HG03060 (cell line): ENCODE measurements around the gene NUDT13.
A peak's percentile ranks its signal among the peaks of the same experiment; 100 is the strongest.

Source experiments
- ATAC-seq: cut with Tn5 transposase; IDR thresholded peaks from one replicate; pipeline ENCODE4 v1.9.1; 2021; ENCODE audit warnings: low read depth, moderate number of reproducible peaks; ENCODE audit not compliant: unreplicated experiment

NUDT13 gene

DNA sequence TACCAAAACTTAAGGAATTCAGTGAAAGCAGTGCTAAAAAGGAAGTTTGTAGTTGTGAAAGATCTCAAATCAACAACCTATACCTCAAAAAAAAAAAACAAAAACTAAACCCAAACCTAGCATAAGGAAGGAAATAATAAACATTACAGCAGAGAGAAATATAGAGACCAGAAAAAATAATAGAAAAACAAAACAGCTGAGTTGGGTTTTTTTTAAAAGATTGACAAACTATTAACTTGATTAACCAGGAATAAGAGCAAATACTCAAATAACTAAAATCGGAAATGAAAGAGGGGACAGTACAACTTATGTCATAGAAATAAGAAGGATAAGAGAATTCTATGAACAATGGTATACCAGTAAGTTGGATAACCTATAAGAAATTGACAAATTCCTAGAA lies 50.8 kb downstream of the NUDT13 start:
- ATAC-seq: no peak

DNA sequence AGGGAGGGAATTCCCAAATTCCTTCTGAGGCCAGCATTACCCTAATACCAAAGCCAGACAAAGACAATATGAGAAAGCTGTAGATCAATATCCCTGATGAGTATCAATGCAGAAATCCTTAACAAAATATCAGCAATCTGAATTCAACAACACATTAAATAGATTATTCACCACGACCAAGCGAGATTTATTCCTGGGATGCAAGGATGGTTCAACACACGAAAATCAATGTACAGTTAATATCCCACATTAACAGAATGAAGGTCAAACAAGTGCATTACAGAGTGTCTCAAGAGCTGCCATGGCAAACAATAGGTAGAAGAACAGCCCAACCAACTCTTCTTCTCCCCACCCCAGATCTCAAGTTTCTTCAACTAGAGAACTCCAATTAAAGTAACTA lies 51.4 kb downstream of the NUDT13 start:
- ATAC-seq: no peak

GRCh38 chr10:73163096-73163495 lies 52.8 kb downstream of the NUDT13 start:
- ATAC-seq: no peak

DNA sequence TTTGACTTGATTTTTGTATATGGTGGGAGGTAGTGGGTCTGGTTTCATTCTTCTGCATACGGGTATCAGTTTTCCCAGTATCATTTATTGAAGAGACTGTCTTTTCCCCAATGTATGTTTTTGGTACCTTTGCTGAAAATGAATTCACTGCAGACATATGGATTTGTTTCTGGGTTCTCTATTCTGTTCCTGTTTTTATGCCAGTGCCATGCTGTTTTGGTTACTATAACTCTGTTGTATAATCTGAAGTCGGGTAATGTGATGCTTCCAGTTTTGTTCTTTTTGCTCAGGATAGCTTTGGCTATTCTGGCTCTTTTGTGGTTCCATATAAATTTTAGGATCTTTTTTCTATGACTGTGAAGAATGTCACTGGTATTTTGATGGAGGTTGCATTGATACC lies 56.7 kb downstream of the NUDT13 start:
- no peak for ATAC-seq

GRCh38 chr10:73167458-73167782 lies 57.2 kb downstream of the NUDT13 start:
- ATAC-seq: no peak

DNA sequence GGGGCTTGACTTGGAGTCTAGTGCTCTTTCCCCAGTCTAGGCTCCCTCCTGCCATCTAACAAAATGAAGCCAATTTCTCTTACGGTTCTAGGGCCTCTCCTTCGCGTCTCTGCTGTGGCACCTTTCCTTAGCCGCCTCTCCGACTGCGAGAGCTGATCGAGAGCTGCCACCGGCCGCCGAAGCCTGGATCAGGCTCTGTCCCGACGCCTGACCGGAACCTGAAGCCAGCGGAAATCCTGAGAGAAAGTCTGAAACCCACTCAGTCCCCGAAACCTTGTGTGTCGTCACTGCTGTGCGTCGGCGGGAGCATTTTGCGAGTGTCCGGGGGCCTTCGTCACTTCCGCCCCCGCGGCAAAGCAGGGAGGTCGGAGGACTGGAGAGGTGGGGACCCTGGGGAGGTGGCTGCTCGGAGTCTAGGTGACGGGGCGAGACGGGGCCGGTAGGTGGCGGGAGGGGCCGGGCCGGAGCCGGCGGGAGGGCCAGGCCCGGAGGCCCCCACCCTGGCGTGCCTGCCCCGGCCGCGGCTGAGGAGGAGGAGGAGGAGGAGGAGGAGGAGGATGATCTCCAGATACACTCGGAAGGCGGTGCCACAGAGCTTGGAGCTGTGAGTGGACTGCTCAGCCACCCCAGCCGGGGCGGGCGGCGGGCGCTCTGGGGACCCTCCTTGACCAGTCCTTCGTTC lies 57.7 kb downstream of the NUDT13 start, which contains the start of the genes ECD and FAM149B1:
Gene ECD, minus strand, starts transcription at position 226 of the 682 bp plus-strand sequence. CDS start 4,071 bp downstream, outside the sequence.
Gene FAM149B1, plus strand, starts transcription at position 337 of the 682 bp plus-strand sequence. Its CDS starts 221 bp downstream, at position 558.
- peak; percentile 85 for ATAC-seq

DNA sequence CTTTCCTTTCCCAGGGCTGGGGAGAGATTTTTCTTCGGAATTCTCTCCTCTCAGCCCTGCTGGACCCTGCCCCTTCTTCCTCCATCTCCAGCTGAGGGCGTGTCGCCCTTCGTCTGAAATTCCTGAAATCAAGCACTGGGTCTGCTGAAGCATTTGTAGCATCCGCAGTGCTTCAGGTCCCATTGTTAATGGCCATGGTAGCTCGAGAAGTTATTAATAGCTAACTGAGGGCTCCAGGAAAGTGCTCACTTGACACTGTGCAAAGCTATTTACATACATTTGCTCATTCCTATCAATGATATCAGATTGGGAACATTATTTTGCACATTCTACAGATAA lies 58.2 kb downstream of the NUDT13 start:
- ATAC-seq: no peak

DNA sequence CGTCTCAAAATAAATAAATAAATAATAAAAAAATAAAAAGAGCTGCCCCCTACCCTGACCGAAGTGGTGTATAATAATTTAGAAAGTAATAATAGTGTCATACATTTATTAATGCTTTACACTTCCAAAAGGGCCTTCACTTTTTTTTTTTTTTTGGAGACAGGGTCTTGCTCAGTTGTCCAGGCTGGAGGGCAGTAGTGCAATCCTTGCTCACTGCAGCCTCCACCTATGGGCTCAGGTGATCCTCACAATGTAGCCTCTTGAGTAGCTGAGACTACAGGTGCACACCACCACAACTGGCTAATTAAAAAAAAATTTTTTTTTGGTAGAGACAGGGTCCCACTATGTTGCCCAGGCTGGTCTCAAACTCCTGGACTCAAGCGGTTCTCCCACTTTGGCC lies 59.1 kb downstream of the NUDT13 start:
- ATAC-seq: no peak

DNA sequence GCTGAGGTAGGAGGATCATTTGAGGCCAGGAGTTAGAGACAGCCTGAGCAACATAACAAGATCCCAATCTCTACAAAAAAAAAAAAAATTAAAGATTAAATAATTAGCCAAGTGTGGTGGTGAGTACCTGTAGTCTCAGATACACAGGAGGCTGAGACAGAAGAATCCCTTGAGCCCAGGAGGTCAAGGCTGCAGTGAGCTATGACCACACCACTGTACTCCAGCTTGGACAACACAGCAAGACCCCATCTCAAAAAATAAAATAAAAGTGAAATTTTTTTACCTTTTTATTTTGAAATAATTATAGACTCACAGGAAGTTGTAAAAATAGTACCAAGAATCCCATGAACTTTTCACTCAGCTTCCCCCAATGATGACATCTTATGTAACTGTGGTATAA lies 62.6 kb downstream of the NUDT13 start:
- ATAC-seq: no peak

DNA sequence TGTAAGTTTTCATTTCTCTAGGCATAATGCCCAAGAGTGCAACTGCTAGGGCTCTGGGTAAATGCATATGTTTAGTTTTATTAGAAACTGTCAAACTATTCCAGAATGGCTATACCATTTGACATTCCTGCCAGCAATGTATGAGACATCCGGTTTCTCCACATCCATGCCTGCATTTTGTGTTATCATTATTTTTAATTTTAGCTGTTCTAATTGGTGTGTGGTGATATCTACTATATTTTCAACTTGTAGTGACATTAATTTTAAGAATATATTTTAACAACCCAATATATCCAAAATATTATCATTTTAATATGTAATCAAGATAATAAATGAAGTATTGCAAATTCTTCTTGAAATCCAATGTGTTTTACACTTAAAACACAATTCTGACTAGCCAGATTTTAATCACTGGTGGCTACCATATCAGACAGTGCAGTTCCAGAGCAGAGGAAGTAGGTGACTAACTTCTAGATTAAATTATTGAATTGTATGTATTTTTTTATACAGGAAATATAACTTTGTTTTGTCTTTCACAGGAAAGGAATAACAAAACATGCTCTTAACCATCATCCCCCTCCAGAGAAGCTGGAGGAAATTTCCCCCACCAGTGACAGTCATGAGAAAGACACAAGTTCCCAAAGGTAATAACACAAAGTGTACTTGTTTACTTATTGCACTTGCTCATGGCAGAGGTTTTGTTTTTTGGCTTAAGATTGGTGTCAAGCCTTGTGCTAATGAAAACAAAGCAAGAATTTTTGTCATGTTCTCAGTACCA lies 64.1 kb downstream of the NUDT13 start:
- ATAC-seq: no peak
